B cell (primary cell): ENCODE results near the gene RAD51B. TPM values are rescaled to one million over a fixed set of nuclear protein-coding genes. Genes with fewer than 3 reads are reported as not detected.
A peak's percentile ranks its signal among the peaks of the same experiment; 100 is the strongest.

Experiments
- ATAC-seq: fragments of 200-7000 bp; cut with Tn5 transposase; one replicate; pipeline ENCODE4 v1.10.0; 2021; ENCODE audit warnings: low read depth, mild to moderate bottlenecking, moderate number of reproducible peaks, moderate library complexity
- CTCF ChIA-PET: fragments of 350-600 bp; sonication (Branson Sonifier 250); formaldehyde crosslinking; loops from one replicate; lab custom pipeline; 2021; ENCODE audit warnings: antibody characterized with exemption, inconsistent platforms; lab: Charles Lee
- POLR2A ChIA-PET: fragments of 350-600 bp; sonication (Branson Sonifier 250); formaldehyde crosslinking; loops from one replicate; lab custom pipeline; 2021; ENCODE audit warnings: antibody characterized with exemption; lab: Charles Lee
- DNase-seq: peaks from one replicate; pipeline ENCODE4 v3.0.0; 2013
- H2AFZ ChIP-seq: 2 replicates; pipeline ENCODE4 v1.6.1; 2012; ENCODE audit warnings: mild to moderate bottlenecking, low read depth, low read length; ENCODE audit not compliant: insufficient read depth, poor library complexity, severe bottlenecking
- H3K27ac ChIP-seq, 2 donors: 1 replicate in 1 of 2; 2 replicates in 1 of 2; pipeline ENCODE4 v1.5.1; 2012 to 2013; ENCODE audit warnings: low read length in 2 of 2, mild to moderate bottlenecking in 2 of 2, moderate library complexity in 1 of 2
- H3K27me3 ChIP-seq, 4 experiments: fragments of 200-600 bp in 1 of 4; sonication (generic) in 1 of 4; replicated peaks in 1 of 4; 1 replicate in 2 of 4; 2 replicates in 2 of 4; pipeline versions ENCODE4 v1.6.1 to v1.7.0; 2013 to 2016; ENCODE audit warnings: low read length in 3 of 4, mild to moderate bottlenecking in 2 of 4, mixed read lengths in 1 of 4, moderate library complexity in 1 of 4; ENCODE audit not compliant: insufficient read depth in 4 of 4, control insufficient read depth in 3 of 4; ENCODE audit errors: control extremely low read depth in 1 of 4
- H3K36me3 ChIP-seq, 2 experiments: replicated peaks in 1 of 2; 1 replicate in 1 of 2; 2 replicates in 1 of 2; pipeline versions ENCODE4 v1.6.1 to v1.7.1; 2013; ENCODE audit warnings: low read length in 1 of 2; ENCODE audit not compliant: insufficient read depth in 2 of 2, control insufficient read depth in 1 of 2; ENCODE audit errors: control extremely low read depth in 1 of 2, extremely low read depth in 1 of 2
- H3K4me1 ChIP-seq, 2 donors: fragments of 200-600 bp in 1 of 2; sonication (generic) in 1 of 2; 1 replicate in 1 of 2; 2 replicates in 1 of 2; pipeline versions ENCODE4 v1.5.1 to v1.6.1; 2013 to 2017; ENCODE audit warnings: low read length in 2 of 2; ENCODE audit not compliant: control insufficient read depth in 2 of 2, insufficient read depth in 2 of 2
- H3K4me2 ChIP-seq: replicated peaks from 2 replicates; pipeline ENCODE3; 2012; ENCODE audit warnings: mild to moderate bottlenecking, low read depth, low read length; ENCODE audit not compliant: poor library complexity, severe bottlenecking
- H3K4me3 ChIP-seq, 5 experiments: fragments of 200-600 bp in 1 of 5; sonication (generic) in 1 of 5; 1 replicate in 3 of 5; 2 replicates in 2 of 5; pipeline versions ENCODE4 v1.5.1 to v1.7.0; 2011 to 2016; ENCODE audit warnings: low read length in 4 of 5, mild to moderate bottlenecking in 4 of 5, low read depth in 2 of 5, control low read depth in 1 of 5, moderate library complexity in 1 of 5; ENCODE audit not compliant: insufficient read depth in 1 of 5; ENCODE audit errors: control extremely low read depth in 1 of 5, extremely low read depth in 1 of 5
- H3K79me2 ChIP-seq: fragments of 200-600 bp; sonication (generic); one replicate; pipeline ENCODE4 v1.6.0; 2016; ENCODE audit warnings: low read length; ENCODE audit not compliant: control insufficient read depth, insufficient read depth
- H3K9ac ChIP-seq: fragments of 200-600 bp; sonication (generic); 2 replicates; pipeline ENCODE4 v1.6.1; 2017; ENCODE audit warnings: mild to moderate bottlenecking, low read length, moderate library complexity
- H3K9me3 ChIP-seq, 3 donors: one replicate each; pipeline versions ENCODE4 v1.6.1 to v1.7.1; 2013; ENCODE audit warnings: low read length in 2 of 3; ENCODE audit not compliant: control insufficient read depth in 2 of 3, insufficient read depth in 1 of 3; ENCODE audit errors: control extremely low read depth in 1 of 3
- H4K20me1 ChIP-seq: 2 replicates; pipeline ENCODE4 v1.6.0; 2012; ENCODE audit warnings: mild to moderate bottlenecking, low read length; ENCODE audit not compliant: insufficient read depth, control insufficient read depth, poor library complexity, severe bottlenecking
- H3K27ac Mint-ChIP-seq: one replicate; pipeline ENCODE4 v1.8.0; 2021; ENCODE audit warnings: mixed read lengths
- H3K27me3 Mint-ChIP-seq: one replicate; pipeline ENCODE4 v1.8.0; 2021; ENCODE audit warnings: mixed read lengths
- H3K4me1 Mint-ChIP-seq: one replicate; pipeline ENCODE4 v1.8.0; 2021; ENCODE audit warnings: mixed read lengths
- H3K4me3 Mint-ChIP-seq: one replicate; pipeline ENCODE4 v1.8.0; 2021; ENCODE audit warnings: mixed read lengths
- H3K9me3 Mint-ChIP-seq: one replicate; pipeline ENCODE4 v1.8.0; 2022; ENCODE audit warnings: mixed read lengths; ENCODE audit not compliant: insufficient read depth
- CTCF ChIP-seq: fragments of 200-600 bp; IDR thresholded peaks from one replicate; pipeline ENCODE4 v1.8.0; 2022; ENCODE audit warnings: antibody characterized with exemption, mild to moderate bottlenecking
- EZH2 ChIP-seq: IDR thresholded peaks from 2 replicates; pipeline ENCODE4 v1.6.1; 2012; ENCODE audit warnings: borderline replicate concordance, low read depth, mild to moderate bottlenecking, moderate library complexity, low read length; ENCODE audit not compliant: insufficient read depth, poor library complexity, severe bottlenecking
- WGBS: methylation state at CpG from one replicate; pipeline ENCODE4 v1.1.5; 2013; ENCODE audit warnings: missing lambda C conversion rate; ENCODE audit not compliant: insufficient coverage; 5-methylcytosine and 5-hydroxymethylcytosine counted together
- intact Hi-C: fragments of 100-400 bp; cut with micrococcal nuclease; formaldehyde crosslinking; loops from one replicate; pipeline ENCODE4 v1.10.0; 2022
- polyA plus RNA-seq: library from polyadenylated mRNA; depleted of rRNA; stranded (reverse); fragments of >200 nt; gene quantifications from 2 replicates; pipeline ENCODE4 v1.2.3, GENCODE V29; 2012
- total RNA-seq, 2 donors: library from RNA; stranded (reverse); fragments of 120-200 nt in 1 of 2; gene quantifications; 1 replicate in 1 of 2; 2 replicates in 1 of 2; pipeline versions ENCODE4 v1.2.3 to v1.2.4, GENCODE V29; 2013 to 2022

RAD51B gene
- total and polyA plus RNA-seq, 2 donors (not counting 1 experiment from before 2014, with no cell fraction given), result 6.5 to 60.6 TPM

- H3K9me3 ChIP-seq, result no peaks in the 10 kb centered on the region
- no peaks in the 10 kb centered on the region for H3K27me3 ChIP-seq
- no peaks in the 10 kb centered on the region for H3K9me3 Mint-ChIP-seq
- H3K4me2 ChIP-seq, result peak overlapping the region; percentile 49
- no peaks in the 10 kb centered on the region for H3K79me2 ChIP-seq
- no peak overlapping the region for H3K4me3 ChIP-seq
- no peak overlapping the region for H3K27ac Mint-ChIP-seq
- no peak overlapping the region for H3K9ac ChIP-seq
- ChIA-PET POLR2A (interaction anchor here (0.6 to 1.1 kb wide), 2 partner anchors 10 to 95 kb away, joined by 3 to 4 read pairs; no protein-coding TSS in a partner anchor), CTCF (interaction anchor here (0.6 to 1.6 kb wide), 4 partner anchors 10 to 320 kb away, joined by 3 to 6 read pairs (median 3); no protein-coding TSS in a partner anchor)
- H2AFZ ChIP-seq, result no peak overlapping the region
- peaks cover 39 to 47% of the 10 kb centered on the region in 2 donors for H3K4me1 ChIP-seq
- H3K27me3 Mint-ChIP-seq, result no peaks in the 10 kb centered on the region
- DNase-seq (no peak), ATAC-seq (no peak)
- peak overlapping the region; percentile 50 for H3K4me3 Mint-ChIP-seq
- TF ChIP-seq CTCF, result no peak
- TF ChIP-seq EZH2, result no peak
- intact Hi-C loops, result no loop called here
- WGBS, result 80% methylated on average over 5 of the region's 10 CpGs
- H3K36me3 ChIP-seq, result no peaks in the 10 kb centered on the region
- no peak overlapping the region for H3K27ac ChIP-seq
- H3K4me1 Mint-ChIP-seq, result peaks cover 66% of the 10 kb centered on the region
- no peaks in the 10 kb centered on the region for H4K20me1 ChIP-seq
Measured at GRCh38 chr14:68728342-68729106, 908.9 kb downstream of the RAD51B start.

GRCh38 chr14:68729556-68729955 is 910.0 kb downstream of the RAD51B start:
- POLR2A ChIA-PET, result interaction anchor here (1.1 kb wide), 1 partner anchor 11 kb away, joined by 3 read pairs; no protein-coding TSS in a partner anchor
- peak; percentile 15 for ATAC-seq
- 4% methylated on average over 4 of the region's 6 CpGs for WGBS

More at GRCh38 chr14:68729556-68729955, 910.0 kb downstream of the RAD51B start:
- Mint-ChIP-seq H3K4me1 (peaks cover 72% of the 10 kb centered on the region), H3K27ac (peak overlapping the region; percentile 38), H3K9me3 (no peaks in the 10 kb centered on the region), H3K4me3 (peak overlapping the region; percentile 47), H3K27me3 (no peaks in the 10 kb centered on the region)
- Histone ChIP-seq H3K27me3 (no peaks in the 10 kb centered on the region), H3K9me3 (no peaks in the 10 kb centered on the region), H3K27ac (peak overlapping the region in 1 of 2 donors; percentile 3), H2AFZ (no peak overlapping the region), H3K9ac (no peak overlapping the region), H3K4me3 (no peak overlapping the region), H3K4me1 (peaks cover 50 to 57% of the 10 kb centered on the region in 2 donors), H4K20me1 (no peaks in the 10 kb centered on the region), H3K36me3 (no peaks in the 10 kb centered on the region), H3K4me2 (peak overlapping the region; percentile 49), H3K79me2 (no peaks in the 10 kb centered on the region)
- intact Hi-C loops, result no loop called here
- CTCF ChIA-PET, result interaction anchor here (0.6 to 1.4 kb wide), 4 partner anchors 11 to 59 kb away, joined by 3 to 4 read pairs (median 3); no protein-coding TSS in a partner anchor
- DNase-seq, result peak; percentile 51
- no peak for TF ChIP-seq EZH2
